Hepatocyte (in vitro differentiated cells): ENCODE measurements around the gene SIAH3. TPM values are rescaled to one million over a fixed set of nuclear protein-coding genes. Genes with fewer than 3 reads are reported as not detected.

ENCODE experiments used
- DNase-seq: peaks from one replicate; pipeline ENCODE4 v3.0.0-alpha.2; 2016; ENCODE audit warnings: low spot score
- H2AFZ ChIP-seq: fragments of 200-600 bp; sonication (generic); 2 replicates; pipeline ENCODE4 v1.6.0; 2016; ENCODE audit warnings: antibody characterized with exemption, mild to moderate bottlenecking
- H3K27ac ChIP-seq: fragments of 200-600 bp; sonication (generic); 2 replicates; pipeline ENCODE4 v1.5.1; 2016; ENCODE audit warnings: mild to moderate bottlenecking
- H3K27me3 ChIP-seq: fragments of 200-600 bp; sonication (generic); 2 replicates; pipeline ENCODE4 v1.6.1; 2016
- H3K36me3 ChIP-seq: fragments of 200-600 bp; sonication (generic); replicated peaks from 2 replicates; pipeline ENCODE4 v1.5.1; 2016; ENCODE audit warnings: low read depth; ENCODE audit not compliant: insufficient read depth
- H3K4me1 ChIP-seq: fragments of 200-600 bp; sonication (generic); 2 replicates; pipeline ENCODE4 v1.5.1; 2016; ENCODE audit warnings: mild to moderate bottlenecking, moderate library complexity; ENCODE audit not compliant: insufficient read depth
- H3K4me2 ChIP-seq: fragments of 200-600 bp; sonication (generic); 2 replicates; pipeline ENCODE4 v1.6.0; 2016
- H3K4me3 ChIP-seq: fragments of 200-600 bp; sonication (generic); 2 replicates; pipeline ENCODE4 v1.5.1; 2016; ENCODE audit warnings: mild to moderate bottlenecking
- H3K79me2 ChIP-seq: fragments of 200-600 bp; sonication (generic); 2 replicates; pipeline ENCODE4 v1.6.0; 2017; ENCODE audit warnings: mild to moderate bottlenecking
- H3K9me2 ChIP-seq: fragments of 200-600 bp; sonication (generic); replicated peaks from 2 replicates; pipeline ENCODE4 v1.6.0; 2017; ENCODE audit warnings: mild to moderate bottlenecking; ENCODE audit not compliant: insufficient read depth
- H3K9me3 ChIP-seq: fragments of 200-600 bp; sonication (generic); 2 replicates; pipeline ENCODE4 v1.5.1; 2016; ENCODE audit warnings: low read depth, mild to moderate bottlenecking
- H4K20me1 ChIP-seq: fragments of 200-600 bp; sonication (generic); 2 replicates; pipeline ENCODE4 v1.6.0; 2016; ENCODE audit warnings: mild to moderate bottlenecking; ENCODE audit not compliant: insufficient read depth, poor library complexity, severe bottlenecking
- EZH2 ChIP-seq: fragments of 200-600 bp; sonication (generic); IDR thresholded peaks from 2 replicates; pipeline ENCODE4 v1.6.1; 2016; ENCODE audit warnings: antibody characterized with exemption, mild to moderate bottlenecking, borderline replicate concordance
- EZH2phosphoT487 ChIP-seq: fragments of 200-600 bp; sonication (generic); IDR thresholded peaks from one replicate; pipeline ENCODE4 v1.6.1; 2018; ENCODE audit warnings: antibody characterized with exemption, mild to moderate bottlenecking, low read depth, moderate library complexity; ENCODE audit not compliant: unreplicated experiment, severe bottlenecking
- WGBS: methylation state at CpG from one replicate; pipeline ENCODE4 v1.1.6; 2016; ENCODE audit warnings: low lambda C conversion rate; ENCODE audit errors: missing lambda C conversion rate; 5-methylcytosine and 5-hydroxymethylcytosine counted together
- polyA plus RNA-seq: library from polyadenylated mRNA; unstranded; fragments of >200 nt; fragmentation: Nextera tagmentation; extraction: Ambion mirVana; gene quantifications from 2 replicates; pipeline ENCODE4 v1.2.1, GENCODE V29; 2016
- total RNA-seq: library from RNA; depleted of rRNA; stranded (reverse); fragments of >200 nt; gene quantifications from 2 replicates; pipeline ENCODE4 v1.2.3, GENCODE V29; 2014
- TF ChIP-seq, protein P1 (sequence below): fragments of 200-600 bp; sonication (generic); IDR thresholded peaks from 2 replicates; pipeline ENCODE4 v1.5.1; 2016; ENCODE audit warnings: antibody characterized with exemption, mild to moderate bottlenecking; ENCODE audit not compliant: poor library complexity

Gene SIAH3
- total and polyA plus RNA-seq, 2 experiments from 2014 or later, result 0.23 TPM; not detected in 1

DNA sequence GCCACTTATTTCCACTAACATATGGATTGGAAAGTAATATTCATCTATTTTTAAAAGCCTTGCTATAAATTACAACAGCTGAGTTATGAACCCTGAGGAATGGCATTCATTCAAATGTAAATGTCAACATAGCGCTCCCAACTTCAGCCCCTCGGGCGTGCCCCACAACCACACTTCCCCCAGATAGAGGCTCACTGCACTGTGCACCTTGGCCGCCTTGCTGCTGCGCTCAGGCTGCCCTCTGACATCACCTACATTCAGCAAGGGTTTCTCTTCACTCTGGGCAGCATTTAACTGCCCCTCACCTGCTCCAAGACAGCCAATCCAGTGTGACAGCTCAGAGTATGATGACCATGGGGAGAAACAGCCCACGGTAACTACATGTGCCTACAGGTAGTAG lies 35.1 kb downstream of the SIAH3 start:
- no peaks in the 10 kb centered on the region for H3K79me2 ChIP-seq

DNA sequence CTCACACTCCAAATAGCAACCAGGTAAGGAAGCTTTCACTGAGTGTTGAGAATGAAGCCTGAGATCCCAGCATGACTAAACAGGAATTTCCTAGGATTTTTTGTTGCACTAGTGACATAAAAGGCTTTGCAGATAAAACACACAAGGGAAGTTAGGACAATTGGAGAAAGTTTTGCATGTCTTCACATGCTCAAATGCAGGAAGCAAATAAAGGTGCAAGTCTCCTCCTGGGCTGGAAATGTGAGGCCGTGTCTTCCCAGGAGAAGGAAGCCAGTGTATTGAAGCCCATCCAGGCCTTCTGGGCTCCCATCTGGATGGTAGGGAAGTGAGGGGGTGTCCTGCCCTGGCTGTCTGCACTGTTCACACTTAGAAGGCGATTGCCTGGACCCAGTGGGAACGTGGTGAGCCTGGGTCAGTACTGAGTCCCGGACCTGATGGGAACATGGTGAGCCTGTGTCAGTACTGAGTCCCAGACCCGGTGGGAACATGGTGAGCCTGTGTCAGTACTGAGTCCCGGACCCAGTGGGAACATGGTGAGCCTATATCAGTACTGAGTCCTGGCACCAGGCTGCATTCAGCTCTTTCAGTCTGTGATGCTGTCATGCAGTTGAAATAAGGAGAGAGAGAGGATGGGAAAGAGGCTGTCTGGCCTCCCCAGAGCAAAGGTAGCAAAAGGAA lies 38.7 kb downstream of the SIAH3 start:
- Histone ChIP-seq H3K9me2 (no peaks in the 10 kb centered on the region), H3K79me2 (no peaks in the 10 kb centered on the region), H3K4me3 (no peak overlapping the region), H3K36me3 (no peaks in the 10 kb centered on the region), H2AFZ (no peak overlapping the region), H3K4me2 (no peak overlapping the region), H3K27me3 (no peaks in the 10 kb centered on the region), H3K4me1 (no peaks in the 10 kb centered on the region), H4K20me1 (no peaks in the 10 kb centered on the region), H3K9me3 (no peaks in the 10 kb centered on the region), H3K27ac (no peak overlapping the region)
- no peak for DNase-seq
- TF ChIP-seq EZH2 (no peak), EZH2phosphoT487 (no peak)
- TF ChIP-seq, protein P1, sequence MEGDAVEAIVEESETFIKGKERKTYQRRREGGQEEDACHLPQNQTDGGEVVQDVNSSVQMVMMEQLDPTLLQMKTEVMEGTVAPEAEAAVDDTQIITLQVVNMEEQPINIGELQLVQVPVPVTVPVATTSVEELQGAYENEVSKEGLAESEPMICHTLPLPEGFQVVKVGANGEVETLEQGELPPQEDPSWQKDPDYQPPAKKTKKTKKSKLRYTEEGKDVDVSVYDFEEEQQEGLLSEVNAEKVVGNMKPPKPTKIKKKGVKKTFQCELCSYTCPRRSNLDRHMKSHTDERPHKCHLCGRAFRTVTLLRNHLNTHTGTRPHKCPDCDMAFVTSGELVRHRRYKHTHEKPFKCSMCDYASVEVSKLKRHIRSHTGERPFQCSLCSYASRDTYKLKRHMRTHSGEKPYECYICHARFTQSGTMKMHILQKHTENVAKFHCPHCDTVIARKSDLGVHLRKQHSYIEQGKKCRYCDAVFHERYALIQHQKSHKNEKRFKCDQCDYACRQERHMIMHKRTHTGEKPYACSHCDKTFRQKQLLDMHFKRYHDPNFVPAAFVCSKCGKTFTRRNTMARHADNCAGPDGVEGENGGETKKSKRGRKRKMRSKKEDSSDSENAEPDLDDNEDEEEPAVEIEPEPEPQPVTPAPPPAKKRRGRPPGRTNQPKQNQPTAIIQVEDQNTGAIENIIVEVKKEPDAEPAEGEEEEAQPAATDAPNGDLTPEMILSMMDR, result no peak
- 89% methylated on average over 6 of the region's 6 CpGs for WGBS

More for the DNA sequence above, 35.1 kb downstream of the SIAH3 start:
- WGBS, result 77% methylated on average over 6 of the region's 6 CpGs
- H3K9me2 ChIP-seq, result no peaks in the 10 kb centered on the region
- TF ChIP-seq, protein P1, result no peak
- TF ChIP-seq EZH2 (no peak), EZH2phosphoT487 (no peak)
- no peaks in the 10 kb centered on the region for H3K4me1 ChIP-seq
- no peaks in the 10 kb centered on the region for H4K20me1 ChIP-seq
- no peaks in the 10 kb centered on the region for H3K36me3 ChIP-seq
- H2AFZ ChIP-seq, result no peak overlapping the region
- no peak overlapping the region for H3K4me3 ChIP-seq
- H3K4me2 ChIP-seq, result no peak overlapping the region
- H3K27ac ChIP-seq, result no peak overlapping the region
- no peaks in the 10 kb centered on the region for H3K27me3 ChIP-seq
- DNase-seq, result no peak
- H3K9me3 ChIP-seq, result no peaks in the 10 kb centered on the region

- no peak overlapping the region for H2AFZ ChIP-seq
Measured at GRCh38 chr13:45811891-45812694, 39.5 kb downstream of the SIAH3 start.

More at GRCh38 chr13:45811891-45812694, 39.5 kb downstream of the SIAH3 start:
- TF ChIP-seq, protein P1, result no peak
- TF ChIP-seq EZH2 (no peak), EZH2phosphoT487 (no peak)
- H4K20me1 ChIP-seq, result no peaks in the 10 kb centered on the region
- no peak for DNase-seq
- WGBS, result 79% methylated on average over 6 of the region's 6 CpGs
- no peaks in the 10 kb centered on the region for H3K9me2 ChIP-seq
- no peaks in the 10 kb centered on the region for H3K9me3 ChIP-seq
- no peak overlapping the region for H3K27ac ChIP-seq
- H3K4me1 ChIP-seq, result no peaks in the 10 kb centered on the region
- H3K4me3 ChIP-seq, result no peak overlapping the region
- no peaks in the 10 kb centered on the region for H3K36me3 ChIP-seq
- no peaks in the 10 kb centered on the region for H3K79me2 ChIP-seq
- no peak overlapping the region for H3K4me2 ChIP-seq
- H3K27me3 ChIP-seq, result no peaks in the 10 kb centered on the region
